ENCODE measurements around the gene CDH15. TPM values are rescaled to one million over a fixed set of nuclear protein-coding genes. Genes with fewer than 3 reads are reported as not detected.

CDH15 gene
- total and polyA plus RNA-seq, 2 of the 13 experiments (the other 11 are each of a cell fraction or from before 2014, with no cell fraction given): 0.74 to 2.2 TPM

GRCh38 chr16:89184933-89185794, 13.6 kb downstream of the CDH15 start (continued):
- TF ChIP-seq UBTF (CRISPR knock-in tag; IDR thresholded peaks at IDR 0.05): peak; percentile 37
- TF ChIP-seq ZNF224 (CRISPR knock-in tag; IDR thresholded peaks at IDR 0.05): peak; percentile 62; the same call in 1 of the 2 replicates
- TF ChIP-seq E2F2 (CRISPR knock-in tag; IDR thresholded peaks at IDR 0.05; ENCODE audit: borderline replicate concordance): 0 out of 2 replicates have a peak, but pooled peaks have one; percentile 40
- 0 out of 2 replicates have a peak, but pooled peaks have one; percentile 12 for TF ChIP-seq MTF2 (CRISPR knock-in tag; IDR thresholded peaks at IDR 0.05; ENCODE audit: borderline replicate concordance)
- 0 out of 2 replicates have a peak, but pooled peaks have one; percentile 29 for TF ChIP-seq ZNF710 (CRISPR knock-in tag; IDR thresholded peaks at IDR 0.05; ENCODE audit: borderline replicate concordance)
